Endothelial cell of hepatic sinusoid (primary cell): ENCODE measurements around the gene NHLRC1.
"Not testable (repeated sequence)": the region's sequence is repeated elsewhere in the genome, so short reads cannot be mapped to it uniquely, and the experiment has no call there.

Experiments
- in situ Hi-C: cut with HindIII; loops from 2 replicates; pipeline ENCODE4 v1.10.0; 2017; ENCODE audit warnings: low sequenced_read_pairs

Gene NHLRC1

GRCh38 chr6:18122128-18123093 lies at the start of gene NHLRC1:
Gene NHLRC1 (minus strand): TSS chr6:18122677. CDS start chr6:18122606, 71 bp downstream.
- in situ Hi-C loops: loop anchor here (5.0 to 25.0 kb wide), 2 partner anchors 75 to 310 kb away; no protein-coding TSS in a partner anchor

- in situ Hi-C loops: no loop called here
Observed at GRCh38 chr6:18171871-18172270, 49.4 kb upstream of the NHLRC1 start.

- in situ Hi-C loops: no loop called here
Observed at GRCh38 chr6:18168264-18168663, 45.8 kb upstream of the NHLRC1 start.

GRCh38 chr6:18166312-18167036 lies 44.0 kb upstream of the NHLRC1 start:
- in situ Hi-C loops: no loop called here

- in situ Hi-C loops: no loop called here
Observed at GRCh38 chr6:18165751-18166150, 43.3 kb upstream of the NHLRC1 start.

- in situ Hi-C loops: no loop called here
Observed at GRCh38 chr6:18162401-18162800, 39.9 kb upstream of the NHLRC1 start.

GRCh38 chr6:18161431-18161830 lies 39.0 kb upstream of the NHLRC1 start:
- in situ Hi-C loops: no loop called here

GRCh38 chr6:18160911-18161310 lies 38.4 kb upstream of the NHLRC1 start:
- in situ Hi-C loops: no loop called here

GRCh38 chr6:18155864-18156421 lies 33.5 kb upstream of the NHLRC1 start:
- in situ Hi-C loops: loop anchor here (5.0 kb wide), 1 partner anchor 46 kb away; no protein-coding TSS in a partner anchor

- in situ Hi-C loops: loop anchor here (5.0 kb wide), 1 partner anchor 47 kb away; no protein-coding TSS in a partner anchor
Observed at GRCh38 chr6:18155150-18155863, 32.8 kb upstream of the NHLRC1 start, which contains the start of gene KDM1B. Gene KDM1B (plus strand): TSS chr6:18155422. CDS start chr6:18159896, 4,474 bp downstream.

GRCh38 chr6:18154507-18155149 lies 32.2 kb upstream of the NHLRC1 start, which contains the start of gene TPMT:
Gene TPMT (minus strand): TSS chr6:18155077. CDS start chr6:18149127, 5,950 bp downstream.
- in situ Hi-C loops: loop anchor here (5.0 kb wide), 1 partner anchor 48 kb away; no protein-coding TSS in a partner anchor

- in situ Hi-C loops: no loop called here
Observed at GRCh38 chr6:18153311-18153703, 30.8 kb upstream of the NHLRC1 start.

GRCh38 chr6:18151801-18152200 lies 29.3 kb upstream of the NHLRC1 start:
- in situ Hi-C loops: no loop called here

- in situ Hi-C loops: not testable (repeated sequence)
Observed at GRCh38 chr6:18151391-18151790, 28.9 kb upstream of the NHLRC1 start.

GRCh38 chr6:18148304-18149025 lies 26.0 kb upstream of the NHLRC1 start:
- in situ Hi-C loops: no loop called here

GRCh38 chr6:18147616-18148015 lies 25.1 kb upstream of the NHLRC1 start:
- in situ Hi-C loops: no loop called here

- in situ Hi-C loops: no loop called here
Observed at GRCh38 chr6:18147160-18147559, 24.7 kb upstream of the NHLRC1 start.

GRCh38 chr6:18142591-18142861 lies 20.0 kb upstream of the NHLRC1 start:
- in situ Hi-C loops: no loop called here

- in situ Hi-C loops: no loop called here
Observed at GRCh38 chr6:18141805-18142590, 19.5 kb upstream of the NHLRC1 start.
